Astrocyte (in vitro differentiated cells and primary cell): ENCODE results near the gene FBXO10. TPM values are rescaled to one million over a fixed set of nuclear protein-coding genes. Genes with fewer than 3 reads are reported as not detected.

Experiments used
- DNase-seq: peaks from one replicate; pipeline ENCODE4 v3.0.0-alpha.2; 2010; ENCODE audit warnings: low read depth
- FAIRE-seq: peaks from 2 replicates; lab custom pipeline; 2011; peaks lifted over from hg19 to GRCh38; lab: Jason Lieb, UNC
- H2AFZ ChIP-seq: 2 replicates; pipeline ENCODE4 v1.6.0; 2012; ENCODE audit warnings: low read depth, low read length, inconsistent platforms
- H3K27ac ChIP-seq: 2 replicates; pipeline ENCODE4 v1.5.1; 2011; ENCODE audit warnings: low read depth, low read length, inconsistent platforms
- H3K27me3 ChIP-seq: 2 replicates; pipeline ENCODE4 v1.6.0; 2011; ENCODE audit warnings: low read length, inconsistent platforms; ENCODE audit not compliant: insufficient read depth
- H3K36me3 ChIP-seq: 2 replicates; pipeline ENCODE4 v1.5.1; 2011; ENCODE audit warnings: low read length, inconsistent platforms; ENCODE audit not compliant: insufficient read depth
- H3K4me1 ChIP-seq: 2 replicates; pipeline ENCODE4 v1.5.1; 2011; ENCODE audit warnings: low read length, inconsistent platforms; ENCODE audit not compliant: insufficient read depth
- H3K4me2 ChIP-seq: 2 replicates; pipeline ENCODE4 v1.6.0; 2012; ENCODE audit warnings: low read length, inconsistent platforms
- H3K4me3 ChIP-seq: 2 replicates; pipeline ENCODE4 v1.5.1; 2011; ENCODE audit warnings: low read depth, mild to moderate bottlenecking, low read length, inconsistent platforms; ENCODE audit not compliant: insufficient read depth
- H3K79me2 ChIP-seq: 2 replicates; pipeline ENCODE4 v1.6.0; 2012; ENCODE audit warnings: mild to moderate bottlenecking, low read length, inconsistent platforms; ENCODE audit not compliant: insufficient read depth
- H3K9ac ChIP-seq: 2 replicates; pipeline ENCODE4 v1.6.0; 2012; ENCODE audit warnings: mild to moderate bottlenecking, low read length, inconsistent platforms
- H3K9me3 ChIP-seq: 2 replicates; pipeline ENCODE4 v1.5.1; 2012; ENCODE audit warnings: low read depth, mild to moderate bottlenecking, low read length, inconsistent platforms; ENCODE audit not compliant: insufficient read depth
- H4K20me1 ChIP-seq: 2 replicates; pipeline ENCODE4 v1.6.0; 2012; ENCODE audit warnings: low read length, inconsistent platforms; ENCODE audit not compliant: insufficient read depth
- H3K27ac Mint-ChIP-seq: one replicate; pipeline ENCODE4 v1.8.0; 2021; ENCODE audit warnings: mild to moderate bottlenecking, mixed read lengths; ENCODE audit not compliant: unreplicated experiment
- H3K27me3 Mint-ChIP-seq: one replicate; pipeline ENCODE4 v1.8.0; 2021; ENCODE audit warnings: low read depth, mixed read lengths; ENCODE audit not compliant: unreplicated experiment
- H3K36me3 Mint-ChIP-seq: one replicate; pipeline ENCODE4 v1.8.0; 2021; ENCODE audit warnings: low read depth, mixed read lengths; ENCODE audit not compliant: unreplicated experiment
- H3K4me1 Mint-ChIP-seq: one replicate; pipeline ENCODE4 v1.8.0; 2021; ENCODE audit warnings: low read depth, mixed read lengths; ENCODE audit not compliant: unreplicated experiment
- H3K4me3 Mint-ChIP-seq: one replicate; pipeline ENCODE4 v1.8.0; 2021; ENCODE audit warnings: mild to moderate bottlenecking, moderate library complexity, mixed read lengths; ENCODE audit not compliant: unreplicated experiment
- H3K9me3 Mint-ChIP-seq: one replicate; pipeline ENCODE4 v1.8.0; 2021; ENCODE audit warnings: mild to moderate bottlenecking, mixed read lengths; ENCODE audit not compliant: unreplicated experiment
- CTCF ChIP-seq: IDR thresholded peaks from 2 replicates; pipeline ENCODE4 v1.5.1; 2011; ENCODE audit warnings: low read depth, mild to moderate bottlenecking, inconsistent platforms, low read length, moderate library complexity; ENCODE audit not compliant: insufficient read depth
- EZH2 ChIP-seq: IDR thresholded peaks from 2 replicates; pipeline ENCODE4 v1.6.1; 2012; ENCODE audit warnings: mild to moderate bottlenecking, low read length, inconsistent platforms; ENCODE audit not compliant: insufficient read depth
- total RNA-seq: library from RNA; stranded (reverse); gene quantifications from 2 replicates; pipeline ENCODE4 v1.2.1, GENCODE V29; 2021

Gene FBXO10
- total RNA-seq, 1 donor from 2014 or later, result 12.7 TPM

DNA sequence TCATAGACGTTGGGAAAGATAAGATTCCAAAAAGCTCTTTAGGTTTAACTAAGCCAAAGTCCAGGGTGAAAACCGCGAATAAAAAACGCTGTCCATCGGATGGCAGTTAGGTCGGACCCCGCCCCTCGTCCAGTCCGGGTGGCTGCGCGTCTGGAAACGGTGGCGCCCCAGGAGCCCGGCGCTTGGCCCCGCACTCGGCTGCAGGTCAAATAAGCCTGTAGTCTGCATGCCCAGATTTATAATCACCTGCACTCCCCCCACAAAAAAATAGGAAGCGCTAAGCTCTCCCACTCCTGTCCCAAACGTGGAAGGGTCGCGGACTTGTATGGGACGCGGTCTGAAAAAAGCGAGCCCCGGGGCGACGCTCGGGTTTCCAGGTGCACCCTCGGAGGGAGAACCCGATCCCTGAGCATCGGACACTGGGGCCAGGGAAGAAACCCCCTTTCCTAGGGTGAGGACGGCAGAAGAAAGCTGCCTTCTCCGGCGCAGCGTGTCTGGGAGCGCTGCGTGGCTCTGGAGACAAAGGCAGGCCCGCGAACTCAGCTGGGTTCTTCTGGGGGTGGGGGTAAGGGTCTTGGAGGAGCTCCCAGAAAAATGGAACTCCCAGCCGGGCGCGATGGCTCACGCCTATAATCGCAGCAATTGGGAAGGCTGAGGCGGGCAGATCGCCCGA lies 110.0 kb downstream of the FBXO10 start:
- peak overlapping the region; percentile 99 for H3K4me2 ChIP-seq
- no peaks in the 10 kb centered on the region for H3K36me3 Mint-ChIP-seq
- peak overlapping the region; percentile 92 for H3K27ac ChIP-seq
- H3K9me3 Mint-ChIP-seq, result no peaks in the 10 kb centered on the region
- H3K9me3 ChIP-seq, result no peaks in the 10 kb centered on the region
- no peaks in the 10 kb centered on the region for H3K27me3 Mint-ChIP-seq
- peak overlapping the region; percentile 99 for H3K4me3 Mint-ChIP-seq
- no peaks in the 10 kb centered on the region for H3K27me3 ChIP-seq
- DNase-seq, result peak; percentile 68
- H3K4me3 ChIP-seq, result peak overlapping the region; percentile 84
- peaks cover 20% of the 10 kb centered on the region for H3K4me1 ChIP-seq
- peak overlapping the region; percentile 95 for H2AFZ ChIP-seq
- peaks cover 35% of the 10 kb centered on the region for H3K79me2 ChIP-seq
- peak overlapping the region; percentile 90 for H3K9ac ChIP-seq
- no peak for TF ChIP-seq EZH2
- TF ChIP-seq CTCF, result no peak
- no peak for FAIRE-seq
- peaks cover 10% of the 10 kb centered on the region for H3K4me1 Mint-ChIP-seq
- H3K27ac Mint-ChIP-seq, result peak overlapping the region; percentile 95
- no peaks in the 10 kb centered on the region for H3K36me3 ChIP-seq
- peaks cover 27% of the 10 kb centered on the region for H4K20me1 ChIP-seq

GRCh38 chr9:37465249-37466036 lies 110.7 kb downstream of the FBXO10 start, which contains the start of gene ZBTB5:
Gene ZBTB5, minus strand, starts transcription at chr9:37465450. Its CDS starts 22,899 bp downstream, at chr9:37442551.
- Histone ChIP-seq H3K4me2 (peak within 1 kb of the TSS; percentile 99), H3K4me3 (peak within 1 kb of the TSS; percentile 84), H4K20me1 (peaks cover 34% of the 10 kb centered on the region), H2AFZ (peak within 1 kb of the TSS; percentile 95), H3K27me3 (no peaks in the 10 kb centered on the region), H3K9ac (peak within 1 kb of the TSS; percentile 90), H3K9me3 (no peaks in the 10 kb centered on the region), H3K4me1 (peaks cover 20% of the 10 kb centered on the region), H3K36me3 (no peaks in the 10 kb centered on the region), H3K27ac (peak within 1 kb of the TSS; percentile 96), H3K79me2 (peaks cover 42% of the 10 kb centered on the region)
- Mint-ChIP-seq H3K36me3 (peaks cover 5% of the 10 kb centered on the region), H3K4me3 (peak within 1 kb of the TSS; percentile 99), H3K27me3 (no peaks in the 10 kb centered on the region), H3K4me1 (peaks cover 8% of the 10 kb centered on the region), H3K9me3 (no peaks in the 10 kb centered on the region), H3K27ac (peak within 1 kb of the TSS; percentile 95)
- TF ChIP-seq CTCF (no peak), EZH2 (no peak)
- DNase-seq (peak; percentile 100), FAIRE-seq (peak; percentile 17)
